ENCODE measurements around the gene PPAN. TPM values are rescaled to one million over a fixed set of nuclear protein-coding genes. Genes with fewer than 3 reads are reported as not detected.
A peak's percentile ranks its signal among the peaks of the same experiment; 100 is the strongest.

PPAN gene
- total and polyA plus RNA-seq, 12 donors: 17.6 to 47.7 (median 20.8) TPM

- Histone ChIP-seq H3K36me3 (peaks cover 0 to 56% (median 0%) of the 10 kb centered on the region in 9 donors), H3K4me3 (no peak overlapping the region), H3K9me3 (peaks cover 0 to 14% (median 0%) of the 10 kb centered on the region in 11 donors), H3K4me1 (peaks cover 0 to 16% (median 12%) of the 10 kb centered on the region in 9 donors), H3K27ac (no peak overlapping the region), H3K27me3 (no peaks in the 10 kb centered on the region)
- ATAC-seq: no peak
- WGBS, 2 donors: 92 to 94% methylated on average over 9 of the region's 9 CpGs
- no peak for TF ChIP-seq CTCF (IDR thresholded peaks at IDR 0.05)
- intact Hi-C loops (cut with DNase I): no loop called here
- no peak for DNase-seq
Measured at GRCh38 chr19:10092648-10093294, 13.4 kb upstream of the PPAN start.

- H3K27me3 ChIP-seq: no peaks in the 10 kb centered on the region
- no peak overlapping the region for H3K27ac ChIP-seq
- DNase-seq (no peak), ATAC-seq (no peak)
- WGBS, 2 donors: 87 to 90% methylated on average over 22 of the region's 22 CpGs
- H3K36me3 ChIP-seq: peaks cover 0 to 53% (median 0%) of the 10 kb centered on the region in 9 donors
- H3K4me3 ChIP-seq: no peak overlapping the region
- TF ChIP-seq CTCF (IDR thresholded peaks at IDR 0.05): no peak
- intact Hi-C loops (cut with DNase I): no loop called here
- peaks cover 0 to 14% (median 0%) of the 10 kb centered on the region in 11 donors for H3K9me3 ChIP-seq
- peaks cover 0 to 16% (median 12%) of the 10 kb centered on the region in 9 donors for H3K4me1 ChIP-seq
Measured at GRCh38 chr19:10093295-10094186, 12.6 kb upstream of the PPAN start.

GRCh38 chr19:10095622-10095947, 10.6 kb upstream of the PPAN start:
- H3K9me3 ChIP-seq: peaks cover 0 to 6% (median 0%) of the 10 kb centered on the region in 11 donors
- H3K27me3 ChIP-seq: no peaks in the 10 kb centered on the region
- intact Hi-C loops (cut with DNase I): no loop called here
- 27% methylated on average over 7 of the region's 7 CpGs for WGBS, 2 donors
- no peak for TF ChIP-seq CTCF (IDR thresholded peaks at IDR 0.05)
- no peak for DNase-seq
- H3K36me3 ChIP-seq: peaks cover 0 to 33% (median 0%) of the 10 kb centered on the region in 9 donors
- peaks cover 0 to 16% (median 12%) of the 10 kb centered on the region in 9 donors for H3K4me1 ChIP-seq
- peak overlapping the region in 5 of 10 donors; percentile 10 to 38 (median 21) for H3K4me3 ChIP-seq
- H3K27ac ChIP-seq: peak overlapping the region in 7 of 10 donors; percentile 25 to 71 (median 55)
- no peak for ATAC-seq

GRCh38 chr19:10095948-10096614, 10.1 kb upstream of the PPAN start:
- 2% methylated on average over 79 to 97 of the region's 97 CpGs for WGBS, 2 donors
- no peaks in the 10 kb centered on the region for H3K27me3 ChIP-seq
- H3K27ac ChIP-seq: peak overlapping the region in 9 of 10 donors; percentile 27 to 86 (median 62)
- peaks cover 0 to 28% (median 0%) of the 10 kb centered on the region in 9 donors for H3K36me3 ChIP-seq
- intact Hi-C loops (cut with DNase I): no loop called here
- H3K4me3 ChIP-seq: peak overlapping the region; percentile 23 to 62 (median 54)
- H3K4me1 ChIP-seq: peaks cover 0 to 19% (median 12%) of the 10 kb centered on the region in 9 donors
- H3K9me3 ChIP-seq: peaks cover 0 to under 1% (median 0%) of the 10 kb centered on the region in 11 donors
- DNase-seq: peak; percentile 77 to 92
- ATAC-seq: peak; percentile 81 to 96 (median 92)
- no peak for TF ChIP-seq CTCF (IDR thresholded peaks at IDR 0.05)
